HFFc6 (cell line): Measurements from ENCODE around the gene HSD17B8. TPM values are rescaled to one million over a fixed set of nuclear protein-coding genes. Genes with fewer than 3 reads are reported as not detected.

Source experiments
- DNase-seq: peaks from one replicate; pipeline ENCODE4 v3.0.0-alpha.2; 2018
- H3K27ac Mint-ChIP-seq: 2 replicates; pipeline ENCODE4 v1.8.0; 2020; ENCODE audit warnings: mild to moderate bottlenecking, mixed read lengths
- H3K27me3 Mint-ChIP-seq: 2 replicates; pipeline ENCODE4 v1.8.0; 2021; ENCODE audit warnings: mild to moderate bottlenecking, moderate library complexity, mixed read lengths; ENCODE audit not compliant: insufficient read depth
- H3K36me3 Mint-ChIP-seq: 2 replicates; pipeline ENCODE4 v1.8.0; 2021; ENCODE audit warnings: low read depth, mixed read lengths
- H3K4me1 Mint-ChIP-seq: 2 replicates; pipeline ENCODE4 v1.8.0; 2020; ENCODE audit warnings: low read depth, mixed read lengths
- H3K4me3 Mint-ChIP-seq: 2 replicates; pipeline ENCODE4 v1.8.0; 2020; ENCODE audit warnings: mild to moderate bottlenecking, moderate library complexity, mixed read lengths
- H3K9me3 Mint-ChIP-seq: 2 replicates; pipeline ENCODE4 v1.8.0; 2020; ENCODE audit warnings: mild to moderate bottlenecking, mixed read lengths
- total RNA-seq, 6 experiments: library from RNA; stranded (reverse); fragmentation: NEBNext Ultra II Directional; extraction: Animal tissue kit (Norgen Biotek cat#: 25700); gene quantifications; 2 replicates in 1 of 6; 3 replicates in 5 of 6; pipeline ENCODE4 v1.2.3, GENCODE V29; 2021
- TF ChIP-seq, protein P1 (sequence below): fragments of 200-600 bp; sonication (generic); IDR thresholded peaks from 2 replicates; pipeline ENCODE4 v1.5.0; 2021; ENCODE audit warnings: antibody characterized with exemption, mild to moderate bottlenecking

Gene HSD17B8
- total RNA-seq, 6 experiments from 2014 or later, result 0.39 to 1.2 (median 0.73) TPM

DNA sequence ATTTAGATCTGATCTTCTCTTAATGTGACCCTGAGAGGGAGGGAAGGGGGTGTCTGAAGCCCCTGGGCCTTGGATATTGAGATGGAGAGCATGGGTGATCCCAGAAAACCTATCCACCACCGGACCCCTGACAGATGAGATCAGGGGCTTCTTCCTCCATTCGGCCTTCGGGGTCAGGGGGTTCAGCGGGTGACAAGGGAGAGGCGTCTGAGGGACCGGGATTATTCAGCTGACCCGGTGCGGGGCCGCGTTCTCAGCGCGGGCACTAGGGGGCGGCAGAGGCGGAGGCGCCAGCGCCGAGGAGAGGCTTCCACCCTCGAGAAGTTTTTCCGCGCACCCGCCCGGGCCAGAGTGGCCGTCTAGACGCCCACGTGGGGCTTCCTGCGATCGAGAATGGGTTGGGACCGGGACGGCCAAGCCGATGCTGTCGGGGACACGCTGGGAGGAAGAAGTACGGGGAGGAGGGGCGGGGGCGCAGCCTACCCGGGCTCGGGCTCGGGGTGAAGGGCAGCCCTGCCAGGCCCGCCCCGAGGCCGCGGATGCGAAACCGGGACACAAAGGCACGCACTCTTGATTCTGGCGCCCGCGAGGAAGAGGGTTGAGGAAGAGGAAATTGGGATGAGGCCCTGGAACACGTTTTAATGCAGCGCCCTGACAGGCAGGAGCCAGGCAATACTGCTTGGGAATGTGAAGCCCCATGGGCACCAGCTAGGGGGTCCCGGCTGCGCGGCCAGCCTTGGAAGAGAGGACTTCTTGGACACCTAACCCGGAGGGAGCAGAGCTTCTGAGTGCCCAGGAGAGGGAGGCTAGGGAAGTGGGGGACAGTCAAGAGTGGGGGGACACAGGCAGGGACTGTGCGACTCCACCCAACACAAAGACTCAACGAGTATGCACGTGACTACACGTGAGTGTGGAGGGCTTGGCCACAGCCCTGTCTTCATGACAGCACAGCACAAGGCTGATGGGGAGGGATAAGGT lies 42.8 kb upstream of the HSD17B8 start:
- peak overlapping the region; percentile 64 for H3K27ac Mint-ChIP-seq
- DNase-seq, result peak; percentile 53
- H3K9me3 Mint-ChIP-seq, result no peaks in the 10 kb centered on the region
- H3K36me3 Mint-ChIP-seq, result no peaks in the 10 kb centered on the region
- TF ChIP-seq, protein P1, sequence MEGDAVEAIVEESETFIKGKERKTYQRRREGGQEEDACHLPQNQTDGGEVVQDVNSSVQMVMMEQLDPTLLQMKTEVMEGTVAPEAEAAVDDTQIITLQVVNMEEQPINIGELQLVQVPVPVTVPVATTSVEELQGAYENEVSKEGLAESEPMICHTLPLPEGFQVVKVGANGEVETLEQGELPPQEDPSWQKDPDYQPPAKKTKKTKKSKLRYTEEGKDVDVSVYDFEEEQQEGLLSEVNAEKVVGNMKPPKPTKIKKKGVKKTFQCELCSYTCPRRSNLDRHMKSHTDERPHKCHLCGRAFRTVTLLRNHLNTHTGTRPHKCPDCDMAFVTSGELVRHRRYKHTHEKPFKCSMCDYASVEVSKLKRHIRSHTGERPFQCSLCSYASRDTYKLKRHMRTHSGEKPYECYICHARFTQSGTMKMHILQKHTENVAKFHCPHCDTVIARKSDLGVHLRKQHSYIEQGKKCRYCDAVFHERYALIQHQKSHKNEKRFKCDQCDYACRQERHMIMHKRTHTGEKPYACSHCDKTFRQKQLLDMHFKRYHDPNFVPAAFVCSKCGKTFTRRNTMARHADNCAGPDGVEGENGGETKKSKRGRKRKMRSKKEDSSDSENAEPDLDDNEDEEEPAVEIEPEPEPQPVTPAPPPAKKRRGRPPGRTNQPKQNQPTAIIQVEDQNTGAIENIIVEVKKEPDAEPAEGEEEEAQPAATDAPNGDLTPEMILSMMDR, result peak; percentile 94
- peaks cover 21% of the 10 kb centered on the region for H3K4me1 Mint-ChIP-seq
- H3K27me3 Mint-ChIP-seq, result peaks cover 31% of the 10 kb centered on the region
- H3K4me3 Mint-ChIP-seq, result peak overlapping the region; percentile 83

DNA sequence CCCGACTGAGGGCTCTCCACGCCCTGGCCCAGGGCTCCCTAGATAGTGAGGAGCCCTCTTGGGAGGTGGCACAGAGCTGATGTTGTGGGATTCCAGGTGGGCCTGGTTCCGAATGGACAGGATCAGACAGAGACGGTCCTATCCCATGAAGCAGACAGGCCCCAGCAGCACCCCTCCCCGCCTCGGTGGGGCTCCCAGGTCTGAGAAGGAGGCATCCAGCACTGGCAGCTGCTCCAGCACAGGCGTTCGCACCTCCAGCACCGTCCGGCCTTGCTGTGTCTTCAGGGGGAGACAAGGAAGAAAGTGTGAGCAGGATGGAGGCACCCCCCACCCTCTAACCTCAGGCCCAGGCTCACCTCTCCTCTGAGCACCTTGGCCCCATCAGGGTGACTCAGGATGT lies 40.9 kb upstream of the HSD17B8 start:
- Mint-ChIP-seq H3K36me3 (no peaks in the 10 kb centered on the region), H3K27me3 (peaks cover 26% of the 10 kb centered on the region), H3K4me1 (peaks cover 21% of the 10 kb centered on the region), H3K4me3 (no peak overlapping the region), H3K9me3 (no peaks in the 10 kb centered on the region), H3K27ac (no peak overlapping the region)
- no peak for DNase-seq
- TF ChIP-seq, protein P1, result no peak

DNA sequence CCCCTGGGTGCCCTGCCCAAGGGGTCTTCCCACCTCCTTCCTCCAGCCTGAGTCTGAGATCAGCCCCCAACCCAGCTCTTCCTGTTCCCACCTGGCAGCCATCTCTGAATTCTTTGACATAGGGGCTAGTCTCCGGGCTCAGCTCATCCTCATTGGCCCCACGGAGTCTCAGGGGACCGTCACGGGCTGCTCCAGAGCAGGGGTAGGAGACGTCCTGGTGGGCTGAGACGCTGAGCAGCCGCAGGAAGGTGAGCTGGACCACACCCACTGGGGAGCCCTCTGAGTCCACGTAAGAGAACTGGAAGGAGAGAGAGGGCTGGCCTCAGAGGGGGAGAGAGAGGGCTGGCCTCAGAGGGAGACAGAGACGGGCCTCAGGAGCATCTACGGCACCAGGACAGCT lies 40.3 kb upstream of the HSD17B8 start:
- TF ChIP-seq, protein P1, result no peak
- H3K27ac Mint-ChIP-seq, result no peak overlapping the region
- no peak for DNase-seq
- H3K4me1 Mint-ChIP-seq, result peaks cover 21% of the 10 kb centered on the region
- H3K36me3 Mint-ChIP-seq, result no peaks in the 10 kb centered on the region
- no peak overlapping the region for H3K4me3 Mint-ChIP-seq
- no peaks in the 10 kb centered on the region for H3K9me3 Mint-ChIP-seq
- H3K27me3 Mint-ChIP-seq, result peaks cover 30% of the 10 kb centered on the region

DNA sequence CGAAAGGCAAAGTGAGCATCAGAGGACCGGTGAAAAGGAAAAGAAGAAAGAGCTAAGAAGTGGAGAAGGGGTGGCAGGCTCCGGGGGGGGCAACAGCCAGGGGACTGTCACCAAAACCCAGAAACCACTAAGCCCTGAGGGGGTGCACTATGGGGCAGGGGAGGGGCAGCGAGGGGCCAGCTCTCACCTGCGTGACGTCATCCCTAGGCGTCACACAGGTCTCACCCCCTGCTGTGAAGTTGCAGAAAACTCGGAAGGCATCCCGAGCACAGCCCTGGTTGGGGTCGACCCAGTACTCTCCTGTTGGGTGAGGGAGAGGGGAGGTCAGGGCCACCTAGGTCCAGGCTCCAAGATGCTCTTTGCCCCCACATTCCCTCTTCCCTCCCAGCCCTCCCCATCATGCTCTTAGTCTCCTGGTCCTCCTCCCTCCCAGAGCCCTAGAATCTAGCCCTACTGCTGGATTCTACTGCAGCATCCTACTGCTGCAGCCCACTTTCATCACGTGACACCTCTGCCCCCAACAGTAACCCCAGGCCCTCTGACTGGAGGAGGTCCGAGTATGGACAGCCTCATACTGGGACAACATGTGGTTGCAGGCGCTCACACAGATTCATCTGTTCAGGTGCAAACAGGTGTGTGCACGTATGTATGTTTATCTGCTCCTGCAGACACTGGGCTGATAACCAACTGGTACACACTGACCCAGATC lies 39.6 kb upstream of the HSD17B8 start:
- peaks cover 33% of the 10 kb centered on the region for H3K27me3 Mint-ChIP-seq
- H3K4me3 Mint-ChIP-seq, result no peak overlapping the region
- peaks cover 21% of the 10 kb centered on the region for H3K4me1 Mint-ChIP-seq
- no peaks in the 10 kb centered on the region for H3K36me3 Mint-ChIP-seq
- DNase-seq, result no peak
- no peaks in the 10 kb centered on the region for H3K9me3 Mint-ChIP-seq
- no peak overlapping the region for H3K27ac Mint-ChIP-seq
- TF ChIP-seq, protein P1, result no peak

DNA sequence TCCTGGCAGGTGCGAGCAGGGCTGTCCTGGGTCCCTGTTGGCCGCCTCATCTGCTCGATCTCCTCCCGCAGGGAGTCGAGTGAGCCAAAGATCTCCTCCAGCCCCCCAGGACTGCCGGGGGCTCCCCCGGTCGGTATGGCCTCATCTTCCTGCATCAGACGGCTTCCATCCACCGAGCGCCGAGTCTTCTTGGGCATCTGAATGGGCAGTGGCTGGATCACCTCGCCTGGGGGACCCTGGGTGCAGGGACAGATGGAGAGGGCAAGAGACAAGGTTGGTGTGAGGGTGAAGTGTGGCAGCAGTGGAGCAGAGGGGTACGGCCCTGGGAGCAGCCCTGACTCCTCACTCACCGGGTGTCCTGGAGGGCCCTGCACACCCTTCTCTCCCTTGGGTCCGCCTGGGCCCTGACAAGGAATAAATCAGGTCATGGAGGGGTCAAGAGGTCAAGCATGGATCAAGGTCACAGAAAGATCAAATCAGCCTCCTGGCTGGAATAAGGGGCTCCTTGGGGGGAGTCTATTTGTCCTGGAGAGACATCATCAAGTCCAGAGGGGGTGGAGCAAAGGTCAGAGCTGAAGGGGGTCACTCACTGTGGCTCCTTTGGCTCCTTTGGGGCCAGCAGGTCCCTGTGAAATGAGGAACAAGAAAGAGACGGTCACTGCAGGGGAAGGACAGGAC lies 38.7 kb upstream of the HSD17B8 start:
- Mint-ChIP-seq H3K4me3 (no peak overlapping the region), H3K4me1 (peaks cover 16% of the 10 kb centered on the region), H3K9me3 (no peaks in the 10 kb centered on the region), H3K27ac (no peak overlapping the region), H3K27me3 (peaks cover 30% of the 10 kb centered on the region), H3K36me3 (no peaks in the 10 kb centered on the region)
- no peak for DNase-seq
- TF ChIP-seq, protein P1, result no peak
